ENCODE measurements around the gene PKMYT1.

PKMYT1 gene

GRCh38 chr16:2966808-2967191, 13.4 kb downstream of the PKMYT1 start:
- peaks cover 9% of the 10 kb centered on the region for H3K36me3 ChIP-seq (replicated peaks; ENCODE audit: low read depth, low read length)
- no peak overlapping the region for H2AFZ ChIP-seq (ENCODE audit: low read depth, low read length)
- H3K79me2 ChIP-seq (ENCODE audit: low read length) = peaks cover 50% of the 10 kb centered on the region
- H3K9ac ChIP-seq (ENCODE audit: low read length) = no peak overlapping the region
- no peak overlapping the region for H3K4me3 ChIP-seq (ENCODE audit: low read length)
- H3K4me1 ChIP-seq (ENCODE audit: low read length) = peaks cover 34% of the 10 kb centered on the region
- no peak overlapping the region for H3K4me2 ChIP-seq (ENCODE audit: low read length)
- peaks cover 27% of the 10 kb centered on the region for H4K20me1 ChIP-seq (ENCODE audit: insufficient read depth, low read length)
- no peaks in the 10 kb centered on the region for H3K27me3 ChIP-seq (ENCODE audit: low read depth, low read length)
- TF ChIP-seq EZH2phosphoT487 (IDR thresholded peaks at IDR 0.05; ENCODE audit: low read depth) (no peak), CTCF (IDR thresholded peaks at IDR 0.05; ENCODE audit: low read depth, low read length) (no peak)
- no peak overlapping the region for H3K27ac ChIP-seq (ENCODE audit: low read length)
- H3K9me3 ChIP-seq (ENCODE audit: insufficient read depth, low read length) = no peaks in the 10 kb centered on the region

GRCh38 chr16:2966043-2966807, 14.0 kb downstream of the PKMYT1 start:
- H4K20me1 ChIP-seq (ENCODE audit: insufficient read depth, low read length) = peaks cover 21% of the 10 kb centered on the region
- H3K27me3 ChIP-seq (ENCODE audit: low read depth, low read length) = no peaks in the 10 kb centered on the region
- H3K36me3 ChIP-seq (replicated peaks; ENCODE audit: low read depth, low read length) = peaks cover 9% of the 10 kb centered on the region
- peaks cover 39% of the 10 kb centered on the region for H3K4me1 ChIP-seq (ENCODE audit: low read length)
- H3K9me3 ChIP-seq (ENCODE audit: insufficient read depth, low read length) = no peaks in the 10 kb centered on the region
- H3K27ac ChIP-seq (ENCODE audit: low read length) = peak overlapping the region; percentile 61
- H3K4me2 ChIP-seq (ENCODE audit: low read length) = peak overlapping the region; percentile 76
- peak overlapping the region; percentile 31; the same call in 1 of the 2 replicates for H3K9ac ChIP-seq (ENCODE audit: low read length)
- peaks cover 45% of the 10 kb centered on the region for H3K79me2 ChIP-seq (ENCODE audit: low read length)
- H2AFZ ChIP-seq (ENCODE audit: low read depth, low read length) = no peak overlapping the region
- TF ChIP-seq CTCF (IDR thresholded peaks at IDR 0.05; ENCODE audit: low read depth, low read length) (no peak), EZH2phosphoT487 (IDR thresholded peaks at IDR 0.05; ENCODE audit: low read depth) (no peak)
- H3K4me3 ChIP-seq (ENCODE audit: low read length) = peak overlapping the region; percentile 75

- peak overlapping the region; percentile 88 for H3K27ac ChIP-seq (ENCODE audit: low read length)
These were observed 15.5 kb downstream of the PKMYT1 start for GRCh38 chr16:2964475-2965336.

More at GRCh38 chr16:2964475-2965336, 15.5 kb downstream of the PKMYT1 start:
- Histone ChIP-seq H3K79me2 (ENCODE audit: low read length) (peaks cover 29% of the 10 kb centered on the region), H2AFZ (ENCODE audit: low read depth, low read length) (no peak overlapping the region), H3K9ac (ENCODE audit: low read length) (peak overlapping the region; percentile 98), H3K36me3 (replicated peaks; ENCODE audit: low read depth, low read length) (peaks cover 9% of the 10 kb centered on the region), H3K4me2 (ENCODE audit: low read length) (peak overlapping the region; percentile 97), H3K27me3 (ENCODE audit: low read depth, low read length) (no peaks in the 10 kb centered on the region), H3K9me3 (ENCODE audit: insufficient read depth, low read length) (no peaks in the 10 kb centered on the region), H3K4me1 (ENCODE audit: low read length) (peaks cover 44% of the 10 kb centered on the region), H3K4me3 (ENCODE audit: low read length) (peak overlapping the region; percentile 91), H4K20me1 (ENCODE audit: insufficient read depth, low read length) (peaks cover 10% of the 10 kb centered on the region)
- no peak for TF ChIP-seq CTCF (IDR thresholded peaks at IDR 0.05; ENCODE audit: low read depth, low read length)
- no peak for TF ChIP-seq EZH2phosphoT487 (IDR thresholded peaks at IDR 0.05; ENCODE audit: low read depth)
